Measurements from ENCODE around the gene WSB2.

Gene WSB2

DNA sequence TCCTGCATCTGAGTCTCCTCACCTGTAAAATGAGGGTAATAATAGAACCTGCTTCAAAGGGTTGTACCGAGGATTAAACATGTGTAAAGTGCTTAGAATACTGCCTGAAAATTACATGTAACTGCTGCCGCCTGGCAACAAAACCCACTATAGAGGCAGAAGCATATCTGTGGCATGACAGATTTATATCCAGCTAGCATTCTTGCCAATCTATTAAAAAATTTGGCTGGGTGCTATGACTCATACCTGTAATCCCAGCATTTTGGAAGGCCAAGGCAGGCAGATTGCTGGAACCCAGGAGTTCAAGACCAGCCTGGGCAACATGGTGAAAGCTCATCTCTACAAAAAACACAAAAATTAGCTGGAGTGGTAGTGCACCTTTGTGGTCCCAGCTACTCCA, 75.8 kb downstream of the WSB2 start:
- DNase-seq, result no peak

Data from cortex of kidney (tissue), 1 donor.